ENCODE data around the gene GPR89A.
"Not testable (repeated sequence)": the region's sequence is repeated elsewhere in the genome, so short reads cannot be mapped to it uniquely, and the experiment has no call there.

- TF ChIP-seq ATF3 (IDR thresholded peaks at IDR 0.05); CTCF (IDR thresholded peaks at IDR 0.05 in 2 of 3, conservative IDR thresholded peaks at IDR 0.05 in 1 of 3; ENCODE audit: borderline replicate concordance in 1 of 3, insufficient read depth in 1 of 3, low read depth in 2 of 3, low read length in 2 of 3); POLR2A (IDR thresholded peaks at IDR 0.05; ENCODE audit: borderline replicate concordance, extremely low read depth, insufficient read depth, insufficient read length); FOSL1 (IDR thresholded peaks at IDR 0.05; ENCODE audit: low read depth): not testable (repeated sequence)
These were observed 12.3 kb downstream of the GPR89A start for GRCh38 chr1:145620073-145620472.
